GM19099 (cell line): ENCODE results near the gene MYO15B.

Experiments
- POLR2A ChIP-seq: IDR thresholded peaks from 3 replicates; pipeline ENCODE4 v1.6.1; 2011; ENCODE audit warnings: low read depth; ENCODE audit not compliant: insufficient read length; ENCODE audit errors: extremely low read depth

Gene MYO15B

DNA sequence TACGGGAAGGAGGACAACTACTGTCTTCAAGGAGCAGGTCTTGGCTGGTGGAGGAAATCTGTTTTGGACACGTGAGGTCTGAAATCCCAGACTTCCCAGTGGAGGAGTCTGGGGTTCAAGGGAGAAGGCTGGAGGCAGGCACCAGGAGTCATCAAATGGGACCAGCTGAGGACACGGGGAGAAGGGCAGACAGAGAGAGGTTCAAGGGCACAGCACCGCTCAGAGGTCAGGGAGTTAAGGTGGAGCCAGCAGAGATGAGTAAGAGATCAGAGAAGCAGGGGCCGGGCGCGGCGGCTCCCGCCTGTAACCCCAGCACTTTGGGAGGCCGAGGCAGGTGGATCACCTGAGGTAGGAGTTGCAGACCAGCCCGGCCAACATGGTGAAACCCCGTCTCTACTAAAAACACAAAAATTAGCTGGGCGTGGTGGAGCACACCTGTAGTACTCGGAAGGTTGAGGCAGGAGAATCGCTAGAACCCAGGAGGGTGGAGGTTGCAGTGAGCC lies 35.2 kb downstream of the MYO15B start:
- TF ChIP-seq POLR2A = no peak

DNA sequence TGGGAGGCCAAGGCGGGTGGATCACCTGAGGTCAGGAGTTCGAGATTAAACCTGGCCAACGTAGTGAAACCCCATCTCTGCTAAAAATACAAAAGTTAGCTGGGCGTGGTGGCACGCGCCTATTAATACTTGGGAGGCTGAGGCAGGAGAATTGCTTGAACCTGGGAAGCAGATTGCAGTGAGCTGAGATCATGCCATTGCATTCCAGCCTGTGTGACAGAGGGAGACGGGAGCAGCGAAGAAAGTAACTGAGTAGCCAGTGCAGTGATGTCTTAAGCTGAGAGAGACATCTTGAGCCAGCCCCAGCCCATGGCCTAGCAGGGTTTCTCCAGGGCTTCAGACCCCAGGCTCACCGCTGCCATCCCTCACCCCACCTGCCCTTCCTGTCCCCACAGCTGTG lies 35.8 kb downstream of the MYO15B start:
- TF ChIP-seq POLR2A = no peak

- TF ChIP-seq POLR2A = no peak
Measured at GRCh38 chr17:75624021-75624420, 36.4 kb downstream of the MYO15B start.

DNA sequence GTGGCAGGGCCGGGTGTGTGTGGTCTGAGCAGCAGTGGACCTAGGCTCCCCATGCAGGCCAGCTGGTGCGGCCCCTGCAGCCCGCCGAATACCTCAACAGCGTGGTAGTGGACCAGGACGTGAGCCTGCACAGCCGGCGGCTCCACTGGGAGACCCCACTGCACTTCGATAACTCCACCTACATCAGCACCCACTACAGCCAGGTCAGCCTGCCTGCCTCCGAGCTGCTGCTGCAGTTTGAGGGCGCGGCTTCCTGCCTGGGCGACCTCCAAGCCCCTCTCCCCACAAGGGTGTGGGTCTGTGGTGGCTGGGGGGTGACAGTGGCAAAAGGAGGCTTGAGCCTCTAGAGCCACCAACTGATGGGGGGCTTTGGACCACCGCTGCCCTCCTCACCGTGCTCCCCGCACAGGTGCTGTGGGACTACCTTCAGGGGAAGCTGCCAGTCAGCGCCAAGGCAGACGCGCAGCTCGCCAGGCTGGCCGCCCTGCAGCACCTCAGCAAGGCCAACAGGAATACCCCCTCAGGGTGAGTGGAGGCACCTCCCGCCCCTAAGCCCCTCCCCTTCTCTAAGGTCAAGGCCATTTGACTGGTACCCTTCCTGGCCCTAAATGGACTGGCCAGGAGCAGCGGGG lies 37.2 kb downstream of the MYO15B start:
- TF ChIP-seq POLR2A = no peak

DNA sequence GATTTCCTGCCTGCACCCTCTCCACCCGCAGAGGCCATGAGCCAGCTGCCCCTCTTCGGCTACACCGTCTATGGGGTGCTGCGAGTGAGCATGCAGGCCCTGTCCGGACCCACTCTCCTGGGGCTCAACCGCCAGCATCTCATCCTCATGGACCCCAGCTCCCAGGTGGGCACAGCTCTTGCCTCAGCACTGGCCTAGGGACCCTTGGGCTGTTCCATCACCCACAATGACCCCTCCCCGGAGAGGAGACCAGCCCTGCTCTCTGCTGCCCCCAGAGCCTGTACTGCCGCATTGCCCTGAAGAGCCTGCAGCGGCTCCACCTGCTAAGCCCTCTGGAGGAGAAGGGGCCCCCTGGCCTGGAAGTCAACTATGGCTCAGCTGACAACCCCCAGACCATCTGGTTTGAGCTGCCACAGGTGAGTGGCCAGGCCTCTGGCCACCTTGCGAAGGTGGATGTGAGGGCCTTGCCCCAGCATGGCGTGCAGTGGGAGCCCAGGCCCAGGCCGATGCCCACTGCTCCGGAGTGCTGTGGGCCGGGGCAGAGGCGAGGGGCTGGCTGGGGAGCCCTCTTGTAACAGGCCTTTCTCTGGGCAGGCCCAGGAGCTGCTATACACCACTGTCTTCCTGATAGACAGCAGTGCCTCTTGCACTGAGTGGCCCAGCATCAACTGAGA lies 38.4 kb downstream of the MYO15B start:
- TF ChIP-seq POLR2A = no peak

GRCh38 chr17:75626496-75627038 lies 39.0 kb downstream of the MYO15B start:
- no peak for TF ChIP-seq POLR2A

- TF ChIP-seq POLR2A = no peak
Measured at GRCh38 chr17:75627094-75627493, 39.5 kb downstream of the MYO15B start.

DNA sequence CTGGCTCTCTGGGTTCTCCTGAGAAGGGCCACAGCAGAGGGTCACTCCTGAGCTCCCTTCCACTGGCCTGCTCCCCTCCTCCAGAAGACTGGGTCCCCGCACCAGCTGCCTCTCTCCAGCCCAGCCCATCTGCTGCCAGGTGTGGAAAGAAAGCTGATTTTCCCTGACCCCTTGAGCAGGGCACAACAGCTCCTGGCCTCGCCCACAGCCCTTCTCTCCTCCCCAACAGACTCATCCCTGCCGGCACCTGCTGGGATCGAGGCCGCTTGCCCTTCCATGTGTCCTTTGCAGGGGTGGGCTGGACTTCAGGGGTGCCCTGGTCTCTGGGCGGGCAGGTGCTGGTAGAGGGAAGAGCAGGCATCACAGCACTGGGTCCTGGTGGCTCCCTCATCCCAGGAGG lies 40.8 kb downstream of the MYO15B start:
- TF ChIP-seq POLR2A = no peak

GRCh38 chr17:75629157-75629556 lies 41.6 kb downstream of the MYO15B start:
- no peak for TF ChIP-seq POLR2A

DNA sequence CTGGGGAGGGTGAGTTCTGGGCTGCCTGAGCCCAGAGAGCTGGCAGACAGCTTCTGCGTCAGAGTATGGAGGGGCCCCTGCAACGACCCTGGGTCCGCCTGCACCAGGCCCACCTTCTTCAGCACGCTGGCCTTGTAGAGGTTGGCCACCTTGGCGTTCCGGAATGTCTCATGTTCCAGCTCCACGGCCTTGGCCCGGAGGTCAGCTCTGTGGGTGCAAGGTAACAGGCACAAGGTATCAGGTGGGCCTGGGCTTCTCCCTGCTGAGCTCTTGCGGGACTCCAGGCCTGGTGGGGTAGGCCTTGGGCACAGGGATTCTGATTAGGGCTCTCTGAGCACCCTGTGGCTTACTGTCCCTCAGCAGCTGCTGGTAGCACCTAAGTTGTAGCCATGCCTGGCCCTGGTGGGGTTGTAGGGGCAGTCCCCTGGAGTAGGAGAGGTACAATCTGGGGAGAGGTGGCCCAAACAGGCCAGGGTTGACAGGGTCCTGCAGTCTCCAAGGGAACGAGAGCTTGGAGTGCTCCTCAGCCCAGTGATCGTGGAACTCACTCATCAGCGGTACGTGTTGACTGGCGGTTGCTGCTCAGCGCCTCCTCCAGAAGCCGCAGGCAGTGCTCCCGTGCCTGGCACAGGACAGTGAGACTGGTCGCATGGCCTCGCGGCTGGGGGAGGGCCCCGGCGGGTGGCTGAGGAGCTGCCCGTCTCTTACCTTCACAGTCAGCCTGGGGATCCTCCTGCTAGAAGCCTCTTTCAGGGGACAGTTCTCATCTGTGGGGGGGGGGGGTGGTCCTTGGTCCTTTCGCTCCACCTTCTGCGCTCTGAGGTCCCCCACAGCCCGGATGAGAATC lies 42.7 kb downstream of the MYO15B start:
- TF ChIP-seq POLR2A = no peak

- TF ChIP-seq POLR2A = no peak
Measured at GRCh38 chr17:75631353-75631752, 43.8 kb downstream of the MYO15B start.

DNA sequence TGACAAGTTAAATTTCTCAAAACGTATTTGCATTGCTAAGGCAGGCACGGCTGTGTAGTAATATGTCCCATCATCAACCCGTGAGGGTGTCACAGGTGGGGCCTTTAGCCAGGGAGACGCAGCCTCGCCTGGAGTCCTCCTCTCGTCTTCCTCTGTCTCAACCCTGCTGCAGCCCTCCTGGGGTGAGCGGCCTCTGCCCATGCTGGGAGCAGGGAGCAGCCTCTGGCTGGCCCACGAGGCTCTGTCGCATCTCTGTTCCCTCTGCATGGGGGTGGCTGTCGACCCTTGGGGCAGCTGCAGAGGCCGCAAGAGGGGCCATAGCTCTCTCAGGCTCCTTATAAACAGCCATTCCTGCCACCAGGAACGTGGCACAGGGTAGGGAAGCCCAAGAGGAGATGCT lies 44.8 kb downstream of the MYO15B start:
- no peak for TF ChIP-seq POLR2A

DNA sequence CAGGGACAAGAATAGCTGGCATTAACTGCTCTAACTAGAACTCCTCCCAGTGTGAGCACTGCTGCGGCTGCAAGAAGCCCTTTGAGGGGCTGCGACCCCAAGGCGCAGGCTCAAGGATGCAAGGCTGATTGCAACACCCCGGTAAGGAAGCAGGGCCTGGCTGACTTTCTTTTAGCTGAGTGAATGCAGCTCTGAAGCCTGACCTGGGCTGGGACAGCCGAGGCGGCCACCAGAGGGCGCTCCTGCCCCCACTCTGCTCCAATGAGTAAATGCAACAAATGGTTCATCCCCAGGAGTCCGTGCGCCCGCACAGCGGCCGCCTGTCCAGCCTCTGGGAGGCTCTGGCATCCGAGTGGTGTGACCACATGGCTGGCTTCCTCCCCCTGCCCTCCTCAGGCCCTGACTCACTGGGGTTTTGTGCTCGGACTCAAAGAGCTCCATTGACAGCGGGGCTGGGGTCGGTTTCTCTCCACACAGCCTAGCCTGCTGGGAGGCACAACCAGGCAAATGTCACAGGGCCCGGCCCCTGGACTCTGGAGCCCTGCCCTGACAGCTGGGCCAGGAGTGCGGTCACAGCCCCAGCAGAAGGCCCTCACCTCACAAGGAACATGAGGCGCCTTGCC lies 45.4 kb downstream of the MYO15B start, which contains the start of gene SMIM5:
Gene SMIM5, plus strand, starts transcription at position 572 of the 623 bp plus-strand sequence. CDS start 6,768 bp downstream, outside the sequence.
- no peak for TF ChIP-seq POLR2A

- no peak for TF ChIP-seq POLR2A
Measured at GRCh38 chr17:75633486-75634375, 46.1 kb downstream of the MYO15B start.
